Dendritic cell treated with granulocyte-macrophage colony-stimulating factor and Interleukin-4, amounts not matched to agents 40 ng/mL and 50 ng/mL, for 4 days (primary cell): ENCODE results near the gene OR2B3.
"Not testable (repeated sequence)": the region's sequence is repeated elsewhere in the genome, so short reads cannot be mapped to it uniquely, and the experiment has no call there.

ENCODE experiments used
- H3K27ac Mint-ChIP-seq: one replicate; pipeline ENCODE4 v1.8.0; 2022; ENCODE audit warnings: mild to moderate bottlenecking, mixed read lengths
- H3K27me3 Mint-ChIP-seq: one replicate; pipeline ENCODE4 v1.8.0; 2022; ENCODE audit warnings: mild to moderate bottlenecking, mixed read lengths
- H3K36me3 Mint-ChIP-seq: one replicate; pipeline ENCODE4 v1.8.0; 2022; ENCODE audit warnings: low read depth, mixed read lengths
- H3K4me1 Mint-ChIP-seq: one replicate; pipeline ENCODE4 v1.8.0; 2022; ENCODE audit warnings: low read depth, mixed read lengths
- H3K4me3 Mint-ChIP-seq: one replicate; pipeline ENCODE4 v1.8.0; 2022; ENCODE audit warnings: mild to moderate bottlenecking, moderate library complexity, mixed read lengths
- H3K9me3 Mint-ChIP-seq: one replicate; pipeline ENCODE4 v1.8.0; 2022; ENCODE audit warnings: mixed read lengths
- intact Hi-C: fragments of 100-400 bp; cut with micrococcal nuclease; formaldehyde crosslinking; loops from one replicate; pipeline ENCODE4 v1.15.0; 2022

The OR2B3 gene

GRCh38 chr6:29087213-29087612 lies at the start of gene OR2B3:
Gene OR2B3 (minus strand): TSS chr6:29087313. CDS start chr6:29087248, 65 bp downstream.
- H3K4me3 Mint-ChIP-seq: no peak within 1 kb of the TSS
- intact Hi-C loops: no loop called here
- no peaks in the 10 kb centered on the region for H3K4me1 Mint-ChIP-seq
- no peaks in the 10 kb centered on the region for H3K36me3 Mint-ChIP-seq
- H3K27me3 Mint-ChIP-seq: peaks cover 2% of the 10 kb centered on the region
- H3K27ac Mint-ChIP-seq: no peak within 1 kb of the TSS
- H3K9me3 Mint-ChIP-seq: no peaks in the 10 kb centered on the region

- Mint-ChIP-seq H3K27me3 (peaks cover 4% of the 10 kb centered on the region), H3K4me3 (no peak overlapping the region), H3K36me3 (no peaks in the 10 kb centered on the region), H3K27ac (no peak overlapping the region), H3K4me1 (no peaks in the 10 kb centered on the region), H3K9me3 (no peaks in the 10 kb centered on the region)
- intact Hi-C loops: no loop called here
These were observed 44.6 kb upstream of the OR2B3 start for GRCh38 chr6:29131691-29132090.

GRCh38 chr6:29130644-29131043 lies 43.5 kb upstream of the OR2B3 start:
- Mint-ChIP-seq H3K9me3 (no peaks in the 10 kb centered on the region), H3K27me3 (peaks cover 4% of the 10 kb centered on the region), H3K27ac (no peak overlapping the region), H3K36me3 (no peaks in the 10 kb centered on the region), H3K4me1 (no peaks in the 10 kb centered on the region), H3K4me3 (no peak overlapping the region)
- intact Hi-C loops: no loop called here

GRCh38 chr6:29129326-29130012 lies 42.4 kb upstream of the OR2B3 start:
- intact Hi-C loops: no loop called here
- H3K9me3 Mint-ChIP-seq: no peaks in the 10 kb centered on the region
- H3K4me1 Mint-ChIP-seq: no peaks in the 10 kb centered on the region
- H3K4me3 Mint-ChIP-seq: no peak overlapping the region
- peaks cover 3% of the 10 kb centered on the region for H3K27me3 Mint-ChIP-seq
- H3K36me3 Mint-ChIP-seq: no peaks in the 10 kb centered on the region
- no peak overlapping the region for H3K27ac Mint-ChIP-seq

GRCh38 chr6:29114964-29115363 lies 27.9 kb upstream of the OR2B3 start:
- H3K4me1 Mint-ChIP-seq, H3K9me3 Mint-ChIP-seq, intact Hi-C loops, H3K27ac Mint-ChIP-seq, H3K36me3 Mint-ChIP-seq, H3K4me3 Mint-ChIP-seq, H3K27me3 Mint-ChIP-seq: not testable (repeated sequence)

- Mint-ChIP-seq H3K9me3 (no peaks in the 10 kb centered on the region), H3K27ac (no peak overlapping the region), H3K4me1 (no peaks in the 10 kb centered on the region), H3K27me3 (peaks cover 1% of the 10 kb centered on the region), H3K36me3 (no peaks in the 10 kb centered on the region), H3K4me3 (no peak overlapping the region)
- intact Hi-C loops: no loop called here
These were observed 25.0 kb upstream of the OR2B3 start for GRCh38 chr6:29112135-29112534.

GRCh38 chr6:29107758-29108157 lies 20.6 kb upstream of the OR2B3 start, which contains the start of gene OR2J3:
Gene OR2J3 (plus strand): TSS chr6:29108058. CDS start chr6:29111891, 3,833 bp downstream.
- H3K4me1 Mint-ChIP-seq: no peaks in the 10 kb centered on the region
- intact Hi-C loops: no loop called here
- H3K4me3 Mint-ChIP-seq: no peak within 1 kb of the TSS
- no peaks in the 10 kb centered on the region for H3K9me3 Mint-ChIP-seq
- no peaks in the 10 kb centered on the region for H3K36me3 Mint-ChIP-seq
- H3K27ac Mint-ChIP-seq: no peak within 1 kb of the TSS
- H3K27me3 Mint-ChIP-seq: peaks cover 5% of the 10 kb centered on the region

DNA sequence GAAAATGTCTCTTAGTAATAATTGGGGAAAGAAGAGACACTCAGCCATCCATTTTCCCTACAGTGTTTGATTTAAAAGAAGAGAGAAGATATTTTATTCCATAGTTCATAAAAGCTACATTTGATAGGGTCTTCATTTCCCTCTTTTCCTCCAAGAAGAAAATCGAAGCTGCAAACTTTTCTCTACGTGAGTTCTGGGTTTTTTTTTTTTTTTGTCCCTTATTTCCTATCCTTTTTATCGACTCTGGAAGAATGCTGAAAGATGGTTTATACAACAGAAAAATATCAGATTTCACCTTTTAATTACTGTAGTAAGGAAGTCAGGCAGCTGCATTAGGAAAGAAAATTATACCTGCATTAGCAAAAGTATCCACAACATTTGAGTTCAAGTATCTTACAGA lies 12.1 kb upstream of the OR2B3 start, which contains the start of gene OR2J1:
OR2J1 (plus strand) TSS at position 301 of the 400 bp plus-strand sequence. CDS start 1,453 bp downstream, outside the sequence.
- H3K27ac Mint-ChIP-seq: no peak within 1 kb of the TSS
- H3K27me3 Mint-ChIP-seq: peaks cover 4% of the 10 kb centered on the region
- intact Hi-C loops: no loop called here
- H3K4me1 Mint-ChIP-seq: no peaks in the 10 kb centered on the region
- H3K36me3 Mint-ChIP-seq: no peaks in the 10 kb centered on the region
- no peaks in the 10 kb centered on the region for H3K9me3 Mint-ChIP-seq
- no peak within 1 kb of the TSS for H3K4me3 Mint-ChIP-seq

DNA sequence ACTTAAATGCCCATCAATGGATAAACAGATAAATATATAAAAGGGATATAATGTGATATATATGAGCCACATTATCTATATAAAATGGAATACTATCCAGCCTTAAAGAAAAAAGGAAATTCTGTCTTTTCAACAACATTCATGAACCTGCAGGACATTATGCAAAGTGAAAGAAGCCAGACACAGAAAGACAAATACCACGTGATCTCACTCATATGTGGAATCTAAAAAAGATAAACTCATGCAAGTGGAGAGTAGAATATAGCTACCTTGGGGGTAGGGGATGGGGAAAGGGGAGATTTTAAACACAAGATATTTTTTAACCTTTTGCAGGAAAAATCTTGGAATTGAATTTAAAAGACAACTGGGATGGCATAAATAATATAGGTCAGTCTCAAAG lies 10.7 kb upstream of the OR2B3 start:
- Mint-ChIP-seq H3K27ac (no peak overlapping the region), H3K4me1 (no peaks in the 10 kb centered on the region), H3K4me3 (no peak overlapping the region), H3K36me3 (no peaks in the 10 kb centered on the region), H3K9me3 (no peaks in the 10 kb centered on the region), H3K27me3 (no peaks in the 10 kb centered on the region)
- intact Hi-C loops: no loop called here

GRCh38 chr6:29092957-29093356 lies 5.8 kb upstream of the OR2B3 start:
- Mint-ChIP-seq H3K4me1 (no peaks in the 10 kb centered on the region), H3K36me3 (no peaks in the 10 kb centered on the region), H3K4me3 (no peak overlapping the region), H3K27me3 (no peaks in the 10 kb centered on the region), H3K27ac (no peak overlapping the region), H3K9me3 (no peaks in the 10 kb centered on the region)
- intact Hi-C loops: no loop called here

GRCh38 chr6:29082457-29082856 lies 4.7 kb downstream of the OR2B3 start:
- no peaks in the 10 kb centered on the region for H3K36me3 Mint-ChIP-seq
- intact Hi-C loops: no loop called here
- H3K4me1 Mint-ChIP-seq: no peaks in the 10 kb centered on the region

DNA sequence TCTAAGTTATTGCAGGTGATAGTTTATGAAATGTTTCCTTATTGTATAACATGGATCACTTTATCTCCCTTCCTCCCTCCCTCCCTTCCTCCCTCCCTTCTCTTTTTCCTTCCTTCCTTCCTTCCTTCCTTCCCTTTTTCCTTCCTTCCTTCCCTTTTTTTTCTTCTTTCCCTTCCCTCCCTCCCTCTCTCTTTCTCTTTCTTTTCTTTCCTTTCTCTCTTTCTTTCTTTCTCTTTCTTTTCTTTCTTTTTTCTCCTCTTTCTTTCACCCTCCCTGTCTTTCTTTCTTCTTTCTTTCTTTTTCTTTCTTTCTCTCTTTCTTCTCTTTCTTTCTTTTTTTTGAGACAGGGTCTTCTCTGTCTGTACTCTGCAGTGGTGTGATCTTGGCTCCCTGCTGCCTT lies 5.8 kb downstream of the OR2B3 start:
- intact Hi-C loops: no loop called here
- no peaks in the 10 kb centered on the region for H3K4me1 Mint-ChIP-seq
- no peaks in the 10 kb centered on the region for H3K36me3 Mint-ChIP-seq
- H3K27ac Mint-ChIP-seq: no peak overlapping the region
- H3K27me3 Mint-ChIP-seq: peaks cover 2% of the 10 kb centered on the region
- H3K9me3 Mint-ChIP-seq: no peaks in the 10 kb centered on the region
- no peak overlapping the region for H3K4me3 Mint-ChIP-seq

More at GRCh38 chr6:29082457-29082856, 4.7 kb downstream of the OR2B3 start:
- H3K4me3 Mint-ChIP-seq: no peak overlapping the region
- H3K9me3 Mint-ChIP-seq: no peaks in the 10 kb centered on the region
- peaks cover 2% of the 10 kb centered on the region for H3K27me3 Mint-ChIP-seq
- H3K27ac Mint-ChIP-seq: no peak overlapping the region

DNA sequence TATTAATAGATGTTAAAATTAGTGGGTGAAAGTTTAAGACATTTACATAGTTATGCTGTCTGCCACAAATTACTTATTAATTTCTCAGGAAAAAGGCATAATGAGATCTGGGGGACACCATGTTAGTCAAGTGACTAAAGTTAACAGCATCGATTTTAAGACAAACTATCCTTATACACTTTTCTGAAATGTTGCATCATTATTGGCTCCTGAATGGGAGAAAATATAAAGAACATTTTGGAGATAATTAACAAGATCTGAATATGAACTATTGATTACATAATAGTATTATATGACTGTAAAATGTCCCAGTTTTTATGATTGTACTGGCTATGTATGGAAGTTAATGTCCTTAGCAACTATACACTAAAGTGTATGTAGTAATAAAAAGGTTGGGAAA lies 7.9 kb downstream of the OR2B3 start:
- intact Hi-C loops: no loop called here
- no peaks in the 10 kb centered on the region for H3K36me3 Mint-ChIP-seq
- peaks cover 5% of the 10 kb centered on the region for H3K27me3 Mint-ChIP-seq
- no peaks in the 10 kb centered on the region for H3K9me3 Mint-ChIP-seq
- H3K4me1 Mint-ChIP-seq: no peaks in the 10 kb centered on the region
- H3K27ac Mint-ChIP-seq: no peak overlapping the region
- no peak overlapping the region for H3K4me3 Mint-ChIP-seq

DNA sequence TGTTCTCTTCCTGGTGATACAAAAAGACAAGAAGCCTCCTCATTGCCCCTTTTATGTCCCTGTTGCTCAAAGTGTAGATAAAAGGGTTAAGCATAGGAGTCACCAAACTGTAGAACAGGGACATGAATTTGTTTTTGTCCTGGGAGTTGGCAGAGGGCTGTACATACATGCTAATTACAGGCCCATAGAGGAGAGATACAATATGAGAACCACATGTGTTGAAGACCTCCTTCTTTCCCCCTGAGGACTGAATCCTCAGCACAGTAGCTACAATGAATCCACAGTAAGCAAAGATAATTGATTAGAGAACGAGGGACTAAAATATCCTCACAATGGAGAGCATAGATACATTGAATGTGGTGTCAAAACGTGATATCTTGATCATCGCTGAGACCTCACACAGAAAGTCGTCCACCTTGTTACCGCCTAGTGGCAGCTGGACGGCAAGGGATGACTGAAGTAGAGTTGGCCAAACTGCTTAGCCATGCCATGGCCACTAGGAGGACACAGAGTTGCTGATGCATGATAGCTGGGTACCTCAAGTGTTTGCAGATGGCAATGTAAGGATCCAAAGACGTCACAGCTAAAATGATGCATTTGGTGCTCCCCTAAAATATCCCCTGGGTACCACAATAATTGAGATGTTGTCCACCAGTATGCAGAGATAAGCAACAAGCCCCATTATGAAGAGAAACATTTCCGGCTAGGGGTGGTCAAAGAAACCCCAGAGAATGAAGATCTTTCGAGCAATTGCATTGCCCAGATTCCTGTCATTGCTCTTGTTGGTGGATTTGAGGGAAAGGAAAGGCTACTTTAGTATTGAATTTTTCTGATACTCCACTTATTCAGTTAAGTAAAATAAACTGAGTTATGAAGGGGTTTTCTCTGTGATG lies 15.0 kb downstream of the OR2B3 start:
- Mint-ChIP-seq H3K4me3 (no peak overlapping the region), H3K9me3 (no peaks in the 10 kb centered on the region), H3K36me3 (no peaks in the 10 kb centered on the region), H3K27me3 (peaks cover 10% of the 10 kb centered on the region), H3K27ac (no peak overlapping the region), H3K4me1 (no peaks in the 10 kb centered on the region)
- intact Hi-C loops: no loop called here
